ENCODE data around the gene C2CD4C.

DNA sequence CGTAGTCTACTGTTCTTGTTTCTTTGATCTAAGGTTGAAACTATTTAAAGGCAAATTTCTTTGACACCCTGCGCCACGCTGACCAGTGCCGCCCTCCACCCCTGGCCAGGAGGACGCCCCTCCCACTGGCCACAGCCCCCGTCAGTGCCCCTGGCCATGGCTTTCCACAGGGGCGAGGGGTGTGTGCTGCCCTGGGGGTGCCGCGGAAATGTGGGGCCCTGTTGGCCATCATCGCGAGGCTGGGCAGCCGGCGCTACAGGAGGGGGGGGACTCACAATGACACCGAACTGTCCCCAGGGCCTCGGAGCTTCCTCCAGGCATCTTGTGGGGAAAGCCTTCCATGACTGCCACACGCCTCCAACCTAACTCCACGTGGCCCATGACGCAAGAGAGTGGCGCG, 41.0 kb upstream of the C2CD4C start:
- TF ChIP-seq ELF4 (IDR thresholded peaks at IDR 0.05) (no peak), SUZ12 (IDR thresholded peaks at IDR 0.05) (no peak), BHLHE40 (IDR thresholded peaks at IDR 0.05; ENCODE audit: borderline replicate concordance) (no peak), ZNF384 (IDR thresholded peaks at IDR 0.05) (no peak), TARDBP (IDR thresholded peaks at IDR 0.05) (no peak), ARNT (IDR thresholded peaks at IDR 0.05) (no peak), FOXK2 (IDR thresholded peaks at IDR 0.05) (no peak), CTBP1 (IDR thresholded peaks at IDR 0.05; ENCODE audit: borderline replicate concordance) (no peak), LEF1 (IDR thresholded peaks at IDR 0.05; ENCODE audit: borderline replicate concordance) (no peak), FOXA1 (IDR thresholded peaks at IDR 0.05) (no peak), SP1 (IDR thresholded peaks at IDR 0.05) (no peak), FOXM1 (IDR thresholded peaks at IDR 0.05; ENCODE audit: borderline replicate concordance) (no peak)
- TF ChIP-seq, protein P1, sequence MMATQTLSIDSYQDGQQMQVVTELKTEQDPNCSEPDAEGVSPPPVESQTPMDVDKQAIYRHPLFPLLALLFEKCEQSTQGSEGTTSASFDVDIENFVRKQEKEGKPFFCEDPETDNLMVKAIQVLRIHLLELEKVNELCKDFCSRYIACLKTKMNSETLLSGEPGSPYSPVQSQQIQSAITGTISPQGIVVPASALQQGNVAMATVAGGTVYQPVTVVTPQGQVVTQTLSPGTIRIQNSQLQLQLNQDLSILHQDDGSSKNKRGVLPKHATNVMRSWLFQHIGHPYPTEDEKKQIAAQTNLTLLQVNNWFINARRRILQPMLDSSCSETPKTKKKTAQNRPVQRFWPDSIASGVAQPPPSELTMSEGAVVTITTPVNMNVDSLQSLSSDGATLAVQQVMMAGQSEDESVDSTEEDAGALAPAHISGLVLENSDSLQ (IDR thresholded peaks at IDR 0.05): no peak

All from HEK293T (cell line).